Measurements from ENCODE around the gene RFX7.

DNA sequence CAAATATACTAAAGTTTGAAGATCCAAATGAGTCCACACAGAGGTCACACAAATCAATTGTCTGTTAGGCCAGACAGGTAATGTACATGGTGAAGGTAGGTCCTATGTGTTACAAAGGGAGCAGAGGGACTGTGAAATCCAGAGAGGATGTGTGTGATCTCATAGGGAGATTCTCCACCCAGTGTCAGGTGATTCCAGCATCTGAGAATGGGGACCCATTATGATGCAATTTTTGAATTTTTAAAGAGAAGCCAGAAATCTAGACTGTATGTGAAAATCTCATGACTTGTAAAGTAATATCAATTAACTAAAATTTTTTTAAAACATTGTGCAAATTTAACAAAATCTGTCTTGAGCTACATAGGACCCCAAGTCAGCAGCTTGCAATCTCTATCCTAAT is 192.0 kb downstream of the RFX7 start:
- TF ChIP-seq, protein P1, sequence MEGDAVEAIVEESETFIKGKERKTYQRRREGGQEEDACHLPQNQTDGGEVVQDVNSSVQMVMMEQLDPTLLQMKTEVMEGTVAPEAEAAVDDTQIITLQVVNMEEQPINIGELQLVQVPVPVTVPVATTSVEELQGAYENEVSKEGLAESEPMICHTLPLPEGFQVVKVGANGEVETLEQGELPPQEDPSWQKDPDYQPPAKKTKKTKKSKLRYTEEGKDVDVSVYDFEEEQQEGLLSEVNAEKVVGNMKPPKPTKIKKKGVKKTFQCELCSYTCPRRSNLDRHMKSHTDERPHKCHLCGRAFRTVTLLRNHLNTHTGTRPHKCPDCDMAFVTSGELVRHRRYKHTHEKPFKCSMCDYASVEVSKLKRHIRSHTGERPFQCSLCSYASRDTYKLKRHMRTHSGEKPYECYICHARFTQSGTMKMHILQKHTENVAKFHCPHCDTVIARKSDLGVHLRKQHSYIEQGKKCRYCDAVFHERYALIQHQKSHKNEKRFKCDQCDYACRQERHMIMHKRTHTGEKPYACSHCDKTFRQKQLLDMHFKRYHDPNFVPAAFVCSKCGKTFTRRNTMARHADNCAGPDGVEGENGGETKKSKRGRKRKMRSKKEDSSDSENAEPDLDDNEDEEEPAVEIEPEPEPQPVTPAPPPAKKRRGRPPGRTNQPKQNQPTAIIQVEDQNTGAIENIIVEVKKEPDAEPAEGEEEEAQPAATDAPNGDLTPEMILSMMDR (conservative IDR thresholded peaks at IDR 0.05 in 1 of 2, IDR thresholded peaks at IDR 0.05 in 1 of 2; ENCODE audit: low read depth in 1 of 2, low read length in 2 of 2) = no peak
- no peak for TF ChIP-seq EZH2 (IDR thresholded peaks at IDR 0.05; ENCODE audit: low read length, missing control alignments)

All from fibroblast of lung (primary cell).